Liver (tissue), 3 donors: Measurements from ENCODE around the gene ZNF681.

Experiments
- FOXA1 ChIP-seq: IDR thresholded peaks from 2 replicates; pipeline ENCODE4 v1.6.1; 2016; ENCODE audit warnings: antibody characterized with exemption
- GABPA ChIP-seq, 2 donors: IDR thresholded peaks in 1 of 2; conservative IDR thresholded peaks in 1 of 2; 2 replicates each; pipeline ENCODE4 v1.6.1; 2016; ENCODE audit warnings: antibody characterized with exemption in 2 of 2, mild to moderate bottlenecking in 1 of 2, moderate library complexity in 1 of 2
- HNF4G ChIP-seq: IDR thresholded peaks from 2 replicates; pipeline ENCODE4 v1.6.1; 2016; ENCODE audit warnings: antibody characterized with exemption
- JUND ChIP-seq, 2 donors: IDR thresholded peaks; 2 replicates each; pipeline ENCODE4 v1.6.1; 2016; ENCODE audit warnings: antibody characterized with exemption in 2 of 2
- NR2F2 ChIP-seq: IDR thresholded peaks from 2 replicates; pipeline ENCODE4 v1.6.1; 2016; ENCODE audit warnings: antibody characterized with exemption
- RAD21 ChIP-seq, 2 donors: IDR thresholded peaks; 2 replicates each; pipeline ENCODE4 v1.6.1; 2016; ENCODE audit warnings: antibody characterized with exemption in 2 of 2, mild to moderate bottlenecking in 2 of 2
- REST ChIP-seq: IDR thresholded peaks from 2 replicates; pipeline ENCODE4 v1.6.1; 2016; ENCODE audit warnings: antibody characterized with exemption, mild to moderate bottlenecking
- SP1 ChIP-seq: IDR thresholded peaks from 2 replicates; pipeline ENCODE4 v1.6.1; 2018; ENCODE audit warnings: antibody characterized with exemption, mild to moderate bottlenecking
- TAF1 ChIP-seq: conservative IDR thresholded peaks from 2 replicates; pipeline ENCODE4 v1.6.1; 2016; ENCODE audit warnings: antibody characterized with exemption, mild to moderate bottlenecking
- YY1 ChIP-seq: IDR thresholded peaks from 2 replicates; pipeline ENCODE4 v1.6.1; 2016; ENCODE audit warnings: antibody characterized with exemption, mild to moderate bottlenecking
- TF ChIP-seq, protein P1 (sequence below): fragments of 150-350 bp; IDR thresholded peaks from 2 replicates; pipeline ENCODE4 v1.5.1; 2017; ENCODE audit warnings: improper control_type of control experiment, low read depth, low read length; ENCODE audit not compliant: missing input control
- TF ChIP-seq, protein P2 (sequence below): IDR thresholded peaks from 2 replicates; pipeline ENCODE4 v1.6.1; 2016; ENCODE audit warnings: antibody characterized with exemption
- TF ChIP-seq, protein P3 (sequence below): IDR thresholded peaks from 2 replicates; pipeline ENCODE4 v1.6.1; 2016; ENCODE audit warnings: antibody characterized with exemption
- TF ChIP-seq, protein P4 (sequence below): IDR thresholded peaks from 2 replicates; pipeline ENCODE4 v1.6.1; 2016; ENCODE audit warnings: antibody characterized with exemption
- donor health status: healthy.
- donor health status: healthy.

DNA sequence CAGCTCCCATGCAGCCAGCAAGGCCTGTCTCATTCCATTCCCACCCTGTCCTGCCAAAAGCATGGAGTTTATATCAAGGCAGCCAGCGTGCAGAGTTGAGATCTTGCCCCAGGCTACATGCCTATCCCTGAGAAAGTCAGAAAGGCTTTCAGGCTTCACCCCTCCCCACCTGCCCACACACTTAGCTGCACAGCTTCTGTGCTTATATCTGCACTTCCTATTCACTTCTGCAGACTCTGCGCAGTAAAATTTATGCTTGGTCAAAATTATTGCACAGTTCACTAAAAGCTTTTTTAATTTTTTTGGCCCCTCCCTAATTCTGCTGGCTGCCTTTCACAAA is 59.2 kb downstream of the ZNF681 start:
- TF ChIP-seq, protein P1, sequence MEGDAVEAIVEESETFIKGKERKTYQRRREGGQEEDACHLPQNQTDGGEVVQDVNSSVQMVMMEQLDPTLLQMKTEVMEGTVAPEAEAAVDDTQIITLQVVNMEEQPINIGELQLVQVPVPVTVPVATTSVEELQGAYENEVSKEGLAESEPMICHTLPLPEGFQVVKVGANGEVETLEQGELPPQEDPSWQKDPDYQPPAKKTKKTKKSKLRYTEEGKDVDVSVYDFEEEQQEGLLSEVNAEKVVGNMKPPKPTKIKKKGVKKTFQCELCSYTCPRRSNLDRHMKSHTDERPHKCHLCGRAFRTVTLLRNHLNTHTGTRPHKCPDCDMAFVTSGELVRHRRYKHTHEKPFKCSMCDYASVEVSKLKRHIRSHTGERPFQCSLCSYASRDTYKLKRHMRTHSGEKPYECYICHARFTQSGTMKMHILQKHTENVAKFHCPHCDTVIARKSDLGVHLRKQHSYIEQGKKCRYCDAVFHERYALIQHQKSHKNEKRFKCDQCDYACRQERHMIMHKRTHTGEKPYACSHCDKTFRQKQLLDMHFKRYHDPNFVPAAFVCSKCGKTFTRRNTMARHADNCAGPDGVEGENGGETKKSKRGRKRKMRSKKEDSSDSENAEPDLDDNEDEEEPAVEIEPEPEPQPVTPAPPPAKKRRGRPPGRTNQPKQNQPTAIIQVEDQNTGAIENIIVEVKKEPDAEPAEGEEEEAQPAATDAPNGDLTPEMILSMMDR = no peak
- TF ChIP-seq GABPA (IDR thresholded peaks at IDR 0.05 in 1 of 2, conservative IDR thresholded peaks at IDR 0.05 in 1 of 2) (no peak), RAD21 (IDR thresholded peaks at IDR 0.05) (no peak), TAF1 (no peak), JUND (IDR thresholded peaks at IDR 0.05) (no peak), FOXA1 (no peak), HNF4G (no peak), NR2F2 (no peak), YY1 (no peak), REST (no peak), SP1 (no peak)
- TF ChIP-seq, protein P2, sequence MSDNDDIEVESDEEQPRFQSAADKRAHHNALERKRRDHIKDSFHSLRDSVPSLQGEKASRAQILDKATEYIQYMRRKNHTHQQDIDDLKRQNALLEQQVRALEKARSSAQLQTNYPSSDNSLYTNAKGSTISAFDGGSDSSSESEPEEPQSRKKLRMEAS = no peak
- TF ChIP-seq, protein P3, sequence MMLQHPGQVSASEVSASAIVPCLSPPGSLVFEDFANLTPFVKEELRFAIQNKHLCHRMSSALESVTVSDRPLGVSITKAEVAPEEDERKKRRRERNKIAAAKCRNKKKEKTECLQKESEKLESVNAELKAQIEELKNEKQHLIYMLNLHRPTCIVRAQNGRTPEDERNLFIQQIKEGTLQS = no peak
- TF ChIP-seq, protein P4, sequence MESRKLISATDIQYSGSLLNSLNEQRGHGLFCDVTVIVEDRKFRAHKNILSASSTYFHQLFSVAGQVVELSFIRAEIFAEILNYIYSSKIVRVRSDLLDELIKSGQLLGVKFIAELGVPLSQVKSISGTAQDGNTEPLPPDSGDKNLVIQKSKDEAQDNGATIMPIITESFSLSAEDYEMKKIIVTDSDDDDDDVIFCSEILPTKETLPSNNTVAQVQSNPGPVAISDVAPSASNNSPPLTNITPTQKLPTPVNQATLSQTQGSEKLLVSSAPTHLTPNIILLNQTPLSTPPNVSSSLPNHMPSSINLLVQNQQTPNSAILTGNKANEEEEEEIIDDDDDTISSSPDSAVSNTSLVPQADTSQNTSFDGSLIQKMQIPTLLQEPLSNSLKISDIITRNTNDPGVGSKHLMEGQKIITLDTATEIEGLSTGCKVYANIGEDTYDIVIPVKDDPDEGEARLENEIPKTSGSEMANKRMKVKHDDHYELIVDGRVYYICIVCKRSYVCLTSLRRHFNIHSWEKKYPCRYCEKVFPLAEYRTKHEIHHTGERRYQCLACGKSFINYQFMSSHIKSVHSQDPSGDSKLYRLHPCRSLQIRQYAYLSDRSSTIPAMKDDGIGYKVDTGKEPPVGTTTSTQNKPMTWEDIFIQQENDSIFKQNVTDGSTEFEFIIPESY = no peak
